A549 (cell line): Measurements from ENCODE around the gene RIPPLY2.

ENCODE experiments used
- BHLHE40 ChIP-seq: IDR thresholded peaks from 2 replicates; pipeline ENCODE4 v1.6.1; 2012; ENCODE audit warnings: low read depth, low read length, inconsistent platforms
- EHMT2 ChIP-seq: fragments of 200-600 bp; sonication (generic); IDR thresholded peaks from 2 replicates; pipeline ENCODE4 v1.6.1; 2016; ENCODE audit warnings: antibody characterized with exemption, low read depth, mild to moderate bottlenecking, moderate library complexity
- EP300 ChIP-seq, 2 experiments: fragments of >200 bp; sonication (Bioruptor Twin); formaldehyde crosslinking; IDR thresholded peaks; 2 replicates in 1 of 2; 3 replicates in 1 of 2; pipeline ENCODE4 v1.6.1; 2016 to 2017
- GATA3 ChIP-seq: IDR thresholded peaks from 2 replicates; pipeline ENCODE4 v1.6.1; 2012; ENCODE audit warnings: borderline replicate concordance
- KDM1A ChIP-seq: fragments of 200-600 bp; sonication (generic); IDR thresholded peaks from 2 replicates; pipeline ENCODE4 v1.6.1; 2016; ENCODE audit warnings: low read depth, mild to moderate bottlenecking
- MAZ ChIP-seq: fragments of 150-350 bp; IDR thresholded peaks from 2 replicates; pipeline ENCODE4 v1.6.1; 2014; ENCODE audit warnings: antibody characterized with exemption, low read depth, low read length, borderline replicate concordance
- POLR2A ChIP-seq: IDR thresholded peaks from 2 replicates; pipeline ENCODE4 v1.6.1; 2012; ENCODE audit warnings: mild to moderate bottlenecking, low read length
- RAD21 ChIP-seq, 2 experiments: fragments of >200 bp in 1 of 2; sonication (Bioruptor Twin) in 1 of 2; formaldehyde crosslinking in 1 of 2; IDR thresholded peaks in 1 of 2; conservative IDR thresholded peaks in 1 of 2; 2 replicates in 1 of 2; 3 replicates in 1 of 2; pipeline ENCODE4 v1.6.1; 2012 to 2018; ENCODE audit warnings: inconsistent platforms in 1 of 2
- SMC3 ChIP-seq: fragments of >200 bp; sonication (Bioruptor Twin); formaldehyde crosslinking; IDR thresholded peaks from 3 replicates; pipeline ENCODE4 v1.6.1; 2018; ENCODE audit warnings: inconsistent platforms
- USF2 ChIP-seq: fragments of 450-650 bp; IDR thresholded peaks from 2 replicates; pipeline ENCODE4 v1.6.1; 2014; ENCODE audit warnings: antibody characterized with exemption
- ZFP36 ChIP-seq: fragments of 450-650 bp; IDR thresholded peaks from 2 replicates; pipeline ENCODE4 v1.6.1; 2014; ENCODE audit warnings: borderline replicate concordance; ENCODE audit not compliant: partially characterized antibody
- TF ChIP-seq, protein P1 (sequence below): fragments of >200 bp; sonication (Bioruptor Twin); formaldehyde crosslinking; IDR thresholded peaks from 3 replicates; pipeline ENCODE4 v1.5.1; 2016
- TF ChIP-seq, protein P2 (sequence below): IDR thresholded peaks from 2 replicates; pipeline ENCODE4 v1.6.1; 2012; ENCODE audit warnings: low read depth, borderline replicate concordance

GRCh38 chr6:83804886-83805285, 48.3 kb upstream of the RIPPLY2 start:
- TF ChIP-seq, protein P1, sequence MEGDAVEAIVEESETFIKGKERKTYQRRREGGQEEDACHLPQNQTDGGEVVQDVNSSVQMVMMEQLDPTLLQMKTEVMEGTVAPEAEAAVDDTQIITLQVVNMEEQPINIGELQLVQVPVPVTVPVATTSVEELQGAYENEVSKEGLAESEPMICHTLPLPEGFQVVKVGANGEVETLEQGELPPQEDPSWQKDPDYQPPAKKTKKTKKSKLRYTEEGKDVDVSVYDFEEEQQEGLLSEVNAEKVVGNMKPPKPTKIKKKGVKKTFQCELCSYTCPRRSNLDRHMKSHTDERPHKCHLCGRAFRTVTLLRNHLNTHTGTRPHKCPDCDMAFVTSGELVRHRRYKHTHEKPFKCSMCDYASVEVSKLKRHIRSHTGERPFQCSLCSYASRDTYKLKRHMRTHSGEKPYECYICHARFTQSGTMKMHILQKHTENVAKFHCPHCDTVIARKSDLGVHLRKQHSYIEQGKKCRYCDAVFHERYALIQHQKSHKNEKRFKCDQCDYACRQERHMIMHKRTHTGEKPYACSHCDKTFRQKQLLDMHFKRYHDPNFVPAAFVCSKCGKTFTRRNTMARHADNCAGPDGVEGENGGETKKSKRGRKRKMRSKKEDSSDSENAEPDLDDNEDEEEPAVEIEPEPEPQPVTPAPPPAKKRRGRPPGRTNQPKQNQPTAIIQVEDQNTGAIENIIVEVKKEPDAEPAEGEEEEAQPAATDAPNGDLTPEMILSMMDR, result no peak
- TF ChIP-seq USF2 (no peak), POLR2A (no peak), RAD21 (conservative IDR thresholded peaks at IDR 0.05 in 1 of 2, IDR thresholded peaks at IDR 0.05 in 1 of 2) (0 out of 5 replicates have a peak, but pooled peaks of 1 of the 2 experiments have one; percentile 13), GATA3 (no peak), BHLHE40 (no peak), EHMT2 (no peak), SMC3 (no peak), KDM1A (no peak), EP300 (IDR thresholded peaks at IDR 0.05) (no peak), MAZ (no peak), ZFP36 (no peak)
- TF ChIP-seq, protein P2, sequence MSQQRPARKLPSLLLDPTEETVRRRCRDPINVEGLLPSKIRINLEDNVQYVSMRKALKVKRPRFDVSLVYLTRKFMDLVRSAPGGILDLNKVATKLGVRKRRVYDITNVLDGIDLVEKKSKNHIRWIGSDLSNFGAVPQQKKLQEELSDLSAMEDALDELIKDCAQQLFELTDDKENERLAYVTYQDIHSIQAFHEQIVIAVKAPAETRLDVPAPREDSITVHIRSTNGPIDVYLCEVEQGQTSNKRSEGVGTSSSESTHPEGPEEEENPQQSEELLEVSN, result no peak
